PC-9 (cell line): Measurements from ENCODE around the gene NUP50. TPM values are rescaled to one million over a fixed set of nuclear protein-coding genes. Genes with fewer than 3 reads are reported as not detected.

Experiments used
- BruUV-seq: library from RNA; stranded (reverse); fragments of 400-500 nt; replicated peaks from 2 replicates; lab custom pipeline; 2021; lab: Mats Ljungman, UMichigan
- CTCF ChIA-PET: fragments of 300-600 bp; sonication (Branson Sonifier 250); formaldehyde crosslinking; loops from one replicate; lab custom pipeline; 2022; ENCODE audit warnings: antibody characterized with exemption; lab: Charles Lee
- POLR2A ChIA-PET: fragments of 300-600 bp; sonication (Branson Sonifier 250); formaldehyde crosslinking; loops from one replicate; lab custom pipeline; 2022; ENCODE audit warnings: antibody characterized with exemption; ENCODE audit not compliant: unreplicated experiment; lab: Charles Lee
- DNase-seq, 2 experiments: peaks; one replicate each; pipeline versions ENCODE4 v3.0.0 to v3.0.0-alpha.2; 2015 to 2022; ENCODE audit warnings: mixed read lengths in 1 of 2
- H2AFZ ChIP-seq: fragments of 200-600 bp; sonication (generic); 2 replicates; pipeline ENCODE4 v1.8.1; 2017; ENCODE audit warnings: antibody characterized with exemption
- H3F3A ChIP-seq: fragments of 200-600 bp; sonication (generic); 2 replicates; pipeline ENCODE4 v1.8.1; 2017; ENCODE audit warnings: antibody characterized with exemption, mild to moderate bottlenecking, low read depth; ENCODE audit not compliant: insufficient read depth
- H3K27ac ChIP-seq: fragments of 200-600 bp; sonication (generic); 2 replicates; pipeline ENCODE4 v1.6.1; 2016; ENCODE audit warnings: mixed run types
- H3K27me3 ChIP-seq: fragments of 200-600 bp; sonication (generic); 2 replicates; pipeline ENCODE4 v1.6.1; 2016; ENCODE audit warnings: low read depth, mixed run types; ENCODE audit not compliant: insufficient read depth
- H3K36me3 ChIP-seq: fragments of 200-600 bp; sonication (generic); 2 replicates; pipeline ENCODE4 v1.6.1; 2016; ENCODE audit warnings: low read depth, mixed run types
- H3K4me1 ChIP-seq: fragments of 200-600 bp; sonication (generic); replicated peaks from 2 replicates; pipeline ENCODE4 v1.6.1; 2016; ENCODE audit warnings: mixed run types; ENCODE audit not compliant: insufficient read depth
- H3K4me2 ChIP-seq: fragments of 200-600 bp; sonication (generic); 2 replicates; pipeline ENCODE4 v1.6.1; 2017; ENCODE audit warnings: mixed run types
- H3K4me3 ChIP-seq: fragments of 200-600 bp; sonication (generic); 2 replicates; pipeline ENCODE4 v1.6.1; 2016; ENCODE audit warnings: mixed run types
- H3K79me2 ChIP-seq: fragments of 200-600 bp; sonication (generic); 2 replicates; pipeline ENCODE4 v1.6.1; 2017; ENCODE audit warnings: low read depth, mixed run types
- H3K9me2 ChIP-seq: fragments of 200-600 bp; sonication (generic); 2 replicates; pipeline ENCODE4 v1.8.1; 2017; ENCODE audit warnings: mild to moderate bottlenecking; ENCODE audit not compliant: insufficient read depth
- H3K9me3 ChIP-seq: fragments of 200-600 bp; sonication (generic); 2 replicates; pipeline ENCODE4 v1.8.1; 2016; ENCODE audit warnings: low read depth; ENCODE audit not compliant: insufficient read depth
- H4K20me1 ChIP-seq: fragments of 200-600 bp; sonication (generic); 2 replicates; pipeline ENCODE4 v1.8.1; 2017; ENCODE audit not compliant: insufficient read depth
- CTCF ChIP-seq: fragments of 200-600 bp; sonication (generic); conservative IDR thresholded peaks from 2 replicates; pipeline ENCODE4 v1.6.1; 2017; ENCODE audit warnings: mixed run types, antibody characterized with exemption, mild to moderate bottlenecking, moderate library complexity
- EZH2 ChIP-seq: fragments of 200-600 bp; sonication (generic); IDR thresholded peaks from 2 replicates; pipeline ENCODE4 v1.8.0; 2017; ENCODE audit warnings: antibody characterized with exemption, low read depth
- intact Hi-C: fragments of 100-400 bp; cut with micrococcal nuclease; formaldehyde crosslinking; loops from one replicate; pipeline ENCODE4 v1.10.0; 2022; ENCODE audit not compliant: unreplicated experiment
- total RNA-seq: library from RNA; stranded (reverse); gene quantifications from 2 replicates; pipeline ENCODE4 v1.2.3, GENCODE V29; 2021

Gene NUP50
- total RNA-seq, 1 experiment from 2014 or later = 84.0 TPM

GRCh38 chr22:45233386-45233785 is 69.7 kb downstream of the NUP50 start:
- no peaks in the 10 kb centered on the region for H3K79me2 ChIP-seq
- no TSS peak for BruUV-seq
- H3K27me3 ChIP-seq = no peaks in the 10 kb centered on the region
- ChIA-PET POLR2A (no interaction called here), CTCF (no interaction called here)
- intact Hi-C loops = no loop called here
- no peak overlapping the region for H3K4me3 ChIP-seq
- H3K4me2 ChIP-seq = no peak overlapping the region
- no peaks in the 10 kb centered on the region for H3K9me2 ChIP-seq
- TF ChIP-seq EZH2 = no peak
- no peak for TF ChIP-seq CTCF
- no peak for DNase-seq
- H3K4me1 ChIP-seq = no peaks in the 10 kb centered on the region
- no peaks in the 10 kb centered on the region for H3K9me3 ChIP-seq
- H4K20me1 ChIP-seq = no peaks in the 10 kb centered on the region
- no peak overlapping the region for H2AFZ ChIP-seq
- H3K36me3 ChIP-seq = no peaks in the 10 kb centered on the region
- no peaks in the 10 kb centered on the region for H3F3A ChIP-seq
- no peak overlapping the region for H3K27ac ChIP-seq

GRCh38 chr22:45233827-45234226 is 70.1 kb downstream of the NUP50 start:
- Histone ChIP-seq H4K20me1 (0 out of 2 replicates have a peak, but pooled peaks cover 1% of the 10 kb centered on the region), H3K36me3 (no peaks in the 10 kb centered on the region), H3K4me3 (no peak overlapping the region), H3K4me1 (no peaks in the 10 kb centered on the region), H3K27me3 (no peaks in the 10 kb centered on the region), H3K9me2 (no peaks in the 10 kb centered on the region), H3K4me2 (no peak overlapping the region), H3F3A (no peaks in the 10 kb centered on the region), H3K9me3 (no peaks in the 10 kb centered on the region), H2AFZ (no peak overlapping the region), H3K79me2 (no peaks in the 10 kb centered on the region), H3K27ac (no peak overlapping the region)
- no peak for TF ChIP-seq CTCF
- no peak for TF ChIP-seq EZH2
- ChIA-PET CTCF (no interaction called here), POLR2A (no interaction called here)
- BruUV-seq = no TSS peak
- DNase-seq = no peak
- intact Hi-C loops = no loop called here

GRCh38 chr22:45235101-45235777 is 71.5 kb downstream of the NUP50 start:
- POLR2A ChIA-PET = no interaction called here
- H3F3A ChIP-seq = no peaks in the 10 kb centered on the region
- H3K27me3 ChIP-seq = no peaks in the 10 kb centered on the region
- H3K27ac ChIP-seq = no peak overlapping the region
- H2AFZ ChIP-seq = no peak overlapping the region
- H3K36me3 ChIP-seq = no peaks in the 10 kb centered on the region
- CTCF ChIA-PET = interaction anchor here (0.5 kb wide), 1 partner anchor 11 kb away, joined by 3 read pairs; no protein-coding TSS in a partner anchor
- TF ChIP-seq CTCF (no peak), EZH2 (no peak)
- DNase-seq = no peak
- BruUV-seq = no TSS peak
- no peak overlapping the region for H3K4me3 ChIP-seq
- H3K9me3 ChIP-seq = no peaks in the 10 kb centered on the region
- H3K9me2 ChIP-seq = no peaks in the 10 kb centered on the region
- intact Hi-C loops = no loop called here
- peaks cover 11% of the 10 kb centered on the region; the same call in 1 of the 2 replicates for H4K20me1 ChIP-seq
- peaks cover 8% of the 10 kb centered on the region for H3K4me1 ChIP-seq
- H3K79me2 ChIP-seq = peaks cover 9% of the 10 kb centered on the region; the same call in 1 of the 2 replicates
- H3K4me2 ChIP-seq = no peak overlapping the region
